HG03469 (cell line): ENCODE results near the gene UNC5A.

ENCODE experiments used
- ATAC-seq: cut with Tn5 transposase; IDR thresholded peaks from one replicate; pipeline ENCODE4 v1.9.1; 2021; ENCODE audit warnings: mild to moderate bottlenecking, moderate library complexity, moderate number of reproducible peaks; ENCODE audit not compliant: unreplicated experiment

UNC5A gene

DNA sequence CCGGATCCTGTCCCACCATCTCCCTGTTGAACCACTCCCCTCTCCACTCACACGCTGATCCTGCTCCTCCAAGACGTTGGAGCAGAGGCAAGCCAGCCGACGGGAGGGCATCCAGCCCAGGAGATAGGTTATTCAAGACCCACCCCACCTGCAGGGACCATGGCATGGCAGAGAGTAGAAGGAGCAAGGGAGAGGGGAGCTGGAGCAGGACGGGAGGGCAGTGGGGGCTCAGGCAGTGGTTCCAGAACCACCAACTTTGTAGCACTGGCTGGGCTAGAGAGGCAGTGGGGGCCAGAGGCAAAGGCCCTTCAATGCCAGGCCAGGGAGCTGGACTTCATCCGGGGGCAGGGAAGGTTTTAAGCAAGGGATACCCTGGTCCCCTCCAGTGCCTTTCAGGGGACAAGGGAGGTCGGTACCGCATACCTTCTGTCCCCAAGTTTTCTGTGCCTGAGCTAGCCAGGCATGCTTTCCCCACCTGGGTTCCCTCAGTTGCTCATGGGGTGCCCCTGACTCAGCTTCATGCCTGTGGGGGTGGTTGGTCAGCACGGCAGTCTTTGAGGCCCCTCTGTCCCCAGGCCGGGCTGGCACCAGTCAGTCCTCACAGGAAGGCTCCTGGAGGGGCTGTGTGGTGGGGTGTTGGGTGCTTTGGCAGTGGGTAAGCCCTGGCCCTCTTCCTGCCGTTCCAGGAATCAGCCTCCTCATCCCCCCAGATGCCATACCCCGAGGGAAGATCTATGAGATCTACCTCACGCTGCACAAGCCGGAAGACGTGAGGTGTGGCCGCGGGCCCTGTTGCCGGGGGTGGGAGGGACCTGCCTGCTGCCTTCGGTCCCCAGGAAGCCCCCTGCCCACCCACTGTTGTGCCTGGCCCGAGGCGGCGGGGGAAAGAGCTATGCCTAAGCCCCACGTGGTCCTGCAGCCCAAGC is 66.4 kb downstream of the UNC5A start:
- no peak for ATAC-seq

DNA sequence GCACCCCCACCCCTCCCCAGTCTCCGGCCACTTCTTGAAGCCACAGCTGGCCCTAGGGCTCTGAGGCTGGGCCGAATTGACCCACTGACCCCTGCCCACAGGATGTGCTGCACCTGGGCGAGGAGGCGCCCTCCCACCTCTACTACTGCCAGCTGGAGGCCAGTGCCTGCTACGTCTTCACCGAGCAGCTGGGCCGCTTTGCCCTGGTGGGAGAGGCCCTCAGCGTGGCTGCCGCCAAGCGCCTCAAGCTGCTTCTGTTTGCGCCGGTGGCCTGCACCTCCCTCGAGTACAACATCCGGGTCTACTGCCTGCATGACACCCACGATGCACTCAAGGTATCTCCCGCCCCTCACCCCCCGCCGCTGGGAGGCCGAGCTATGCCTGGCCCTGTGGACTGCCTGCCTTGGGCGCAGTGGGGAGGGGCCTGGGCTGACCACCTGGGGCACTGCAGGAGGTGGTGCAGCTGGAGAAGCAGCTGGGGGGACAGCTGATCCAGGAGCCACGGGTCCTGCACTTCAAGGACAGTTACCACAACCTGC is 67.5 kb downstream of the UNC5A start:
- no peak for ATAC-seq

DNA sequence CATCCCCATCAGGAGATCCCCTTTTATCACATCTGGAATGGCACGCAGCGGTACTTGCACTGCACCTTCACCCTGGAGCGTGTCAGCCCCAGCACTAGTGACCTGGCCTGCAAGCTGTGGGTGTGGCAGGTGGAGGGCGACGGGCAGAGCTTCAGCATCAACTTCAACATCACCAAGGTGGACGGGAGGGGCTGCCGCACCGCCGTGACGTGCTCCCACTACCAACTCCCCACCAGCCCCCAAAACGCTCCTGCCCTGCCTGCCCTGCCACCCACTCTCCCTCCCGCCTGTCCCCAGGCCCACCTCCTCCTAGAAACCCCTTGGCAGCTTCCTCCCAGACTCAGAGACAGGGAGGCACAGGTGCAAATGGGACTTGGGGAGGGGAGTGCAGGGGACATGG is 68.1 kb downstream of the UNC5A start:
- no peak for ATAC-seq

DNA sequence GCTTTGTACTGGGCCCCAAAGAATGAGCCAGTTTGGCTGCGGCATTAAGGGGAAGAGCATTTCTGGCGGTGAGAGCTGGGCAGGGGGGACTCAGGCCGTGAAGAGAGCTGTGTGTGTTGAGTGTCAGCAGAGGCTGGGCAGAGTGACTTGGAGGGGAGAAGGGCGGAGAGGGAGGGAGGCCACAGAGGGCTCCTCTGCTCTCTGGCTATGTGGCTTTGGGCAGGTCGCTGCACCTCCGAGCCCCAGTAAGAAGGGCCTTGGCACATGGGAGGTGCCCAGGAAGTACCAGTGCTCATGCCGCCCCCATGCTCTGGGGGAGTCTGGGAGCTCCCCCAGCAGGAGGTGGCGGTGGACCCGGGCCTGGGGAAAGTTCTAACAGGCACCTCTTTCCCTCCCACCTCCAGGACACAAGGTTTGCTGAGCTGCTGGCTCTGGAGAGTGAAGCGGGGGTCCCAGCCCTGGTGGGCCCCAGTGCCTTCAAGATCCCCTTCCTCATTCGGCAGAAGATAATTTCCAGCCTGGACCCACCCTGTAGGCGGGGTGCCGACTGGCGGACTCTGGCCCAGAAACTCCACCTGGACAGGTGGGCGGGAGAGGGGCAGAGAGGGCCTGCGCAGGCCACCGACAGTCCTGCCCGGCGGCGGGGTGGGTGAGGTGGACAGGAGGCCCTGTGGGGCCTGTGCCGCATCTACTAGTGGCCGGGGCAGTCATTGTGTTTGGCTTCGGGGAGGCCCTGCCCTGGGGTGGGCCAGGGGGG is 68.7 kb downstream of the UNC5A start:
- ATAC-seq = no peak

DNA sequence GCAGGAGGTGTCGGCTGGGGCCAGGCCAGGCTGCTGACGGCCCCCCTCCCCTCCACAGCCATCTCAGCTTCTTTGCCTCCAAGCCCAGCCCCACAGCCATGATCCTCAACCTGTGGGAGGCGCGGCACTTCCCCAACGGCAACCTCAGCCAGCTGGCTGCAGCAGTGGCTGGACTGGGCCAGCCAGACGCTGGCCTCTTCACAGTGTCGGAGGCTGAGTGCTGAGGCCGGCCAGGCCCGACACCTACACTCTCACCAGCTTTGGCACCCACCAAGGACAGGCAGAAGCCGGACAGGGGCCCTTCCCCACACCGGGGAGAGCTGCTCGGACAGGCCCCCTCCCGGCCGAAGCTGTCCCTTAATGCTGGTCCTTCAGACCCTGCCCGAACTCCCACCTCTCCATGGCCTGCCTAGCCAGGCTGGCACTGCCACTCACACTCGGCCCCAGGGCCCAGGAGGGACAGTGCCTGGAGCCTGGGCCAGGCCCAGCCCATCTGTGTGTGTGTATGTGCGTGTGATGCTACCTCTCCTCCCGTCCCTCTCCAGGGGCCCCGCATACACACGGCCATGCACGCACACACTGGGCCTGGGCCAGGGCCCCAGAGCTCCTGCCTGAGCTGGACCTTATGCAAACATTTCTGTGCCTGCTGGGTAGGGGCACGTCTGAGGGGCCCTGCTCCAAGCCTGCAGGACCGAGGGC is 69.5 kb downstream of the UNC5A start:
- ATAC-seq = no peak

DNA sequence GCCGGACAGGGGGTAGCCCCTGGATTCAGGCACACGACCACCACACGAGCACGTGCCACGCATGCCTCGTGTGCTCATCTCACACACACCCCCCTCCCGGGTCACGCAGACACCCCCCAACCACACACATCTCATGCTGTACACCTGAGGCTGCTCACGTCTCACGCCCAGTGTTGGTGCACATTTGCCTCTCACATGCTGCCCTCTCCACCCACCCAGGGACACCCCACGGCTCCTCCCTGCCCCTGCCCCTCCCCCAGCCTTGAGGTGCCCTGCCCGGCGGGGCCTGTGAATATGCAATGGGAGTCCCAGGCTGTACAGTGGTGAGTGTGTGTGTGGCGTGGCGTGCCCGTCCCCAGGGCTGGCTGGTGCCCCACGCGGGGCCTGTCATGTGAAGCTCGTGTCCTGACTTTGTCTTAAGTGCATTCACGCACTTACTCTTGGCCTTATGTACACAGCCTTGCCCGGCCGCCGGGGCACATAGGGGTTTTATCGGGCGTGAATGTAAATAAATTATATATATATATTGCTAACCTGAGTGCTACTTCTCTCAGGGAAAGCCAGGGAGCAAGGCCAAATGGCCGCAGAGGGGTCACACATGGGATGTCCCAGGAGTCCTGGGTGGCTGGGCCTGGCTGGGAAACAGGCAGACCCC is 70.1 kb downstream of the UNC5A start:
- no peak for ATAC-seq

DNA sequence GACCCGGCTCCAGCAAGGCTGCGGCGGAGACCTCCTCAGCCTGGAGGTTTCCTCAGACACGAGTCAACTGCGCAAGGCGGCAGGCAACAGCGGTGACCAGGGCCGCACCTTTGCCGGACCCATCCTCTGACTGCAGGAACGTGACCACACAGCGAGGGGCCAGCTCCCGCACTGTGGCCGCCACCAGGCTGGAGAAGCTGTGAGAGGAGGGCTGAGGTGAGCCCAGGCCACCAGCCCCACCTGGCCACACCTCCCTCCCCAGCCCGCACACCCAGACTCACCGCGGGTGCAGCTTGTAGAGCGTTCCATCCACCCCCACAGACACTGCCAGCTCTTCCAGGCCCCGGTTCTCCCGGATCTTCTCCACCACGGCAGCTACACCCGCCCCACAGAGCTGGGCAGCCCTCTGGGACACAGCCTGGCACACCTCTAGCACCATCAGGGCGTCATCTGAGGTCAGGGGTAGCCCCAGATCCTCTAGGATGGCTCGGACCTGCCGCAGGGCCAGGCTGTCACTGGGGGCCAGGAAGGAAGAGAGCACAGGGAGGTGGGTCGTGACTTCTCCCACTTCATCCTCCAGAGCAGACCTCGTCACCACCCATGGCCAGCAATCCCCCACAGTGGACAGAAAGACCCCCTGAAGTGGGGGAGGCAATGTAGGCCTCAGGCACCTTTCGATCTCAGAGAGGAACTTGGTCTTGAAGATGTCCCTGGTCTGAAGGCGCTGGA is 70.8 kb downstream of the UNC5A start:
- ATAC-seq = no peak

DNA sequence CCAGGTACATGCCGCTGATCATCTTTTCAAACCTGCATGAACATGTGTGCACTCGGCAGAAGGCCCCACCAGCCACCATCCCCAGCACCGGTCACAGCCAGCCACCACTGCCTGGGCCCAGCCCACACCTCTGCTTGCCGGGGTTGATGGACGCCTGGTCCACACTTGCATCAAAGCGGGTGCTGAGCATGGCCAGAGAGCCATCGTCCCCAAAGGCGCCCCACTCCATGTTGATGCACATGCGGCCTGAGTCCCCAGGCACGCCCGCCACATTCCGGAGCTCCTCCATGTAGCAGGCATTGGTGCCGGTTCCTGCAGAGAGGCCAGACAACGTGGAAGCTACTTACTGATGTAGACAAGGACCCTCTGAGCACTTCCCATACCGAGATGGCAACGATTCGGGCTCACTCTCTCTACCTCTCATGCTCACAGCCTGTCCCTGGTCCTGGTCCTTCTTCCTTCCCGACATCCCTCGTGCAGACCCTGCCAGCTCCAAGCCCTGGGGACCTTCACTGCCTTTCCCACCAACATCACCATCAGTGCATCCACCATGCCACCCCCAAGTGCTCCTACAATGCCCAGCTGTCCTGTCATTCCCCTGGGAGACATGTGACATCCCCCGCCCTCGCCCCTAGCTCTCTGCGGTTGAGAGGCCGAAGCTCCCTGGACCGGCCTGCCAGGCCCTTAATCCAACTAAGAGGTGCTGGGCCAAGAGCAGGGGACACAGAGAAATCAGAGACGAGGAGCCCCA is 71.6 kb downstream of the UNC5A start:
- ATAC-seq = no peak

DNA sequence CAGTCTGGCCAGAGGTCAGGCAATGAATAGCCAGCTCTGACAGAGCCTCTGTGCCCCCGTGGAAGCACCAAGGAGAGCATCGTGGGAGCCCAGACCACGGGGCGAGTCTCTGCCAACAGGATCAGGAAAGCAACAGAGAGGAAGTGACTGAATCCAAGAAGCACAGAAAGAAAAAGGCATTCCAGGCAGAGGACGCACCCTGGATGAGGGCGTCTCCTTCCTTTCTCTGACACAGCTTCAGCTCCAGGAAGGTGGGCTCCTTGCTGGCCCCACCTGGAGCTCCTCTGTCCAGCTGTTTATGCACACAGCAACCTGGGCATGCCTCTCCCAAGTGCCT is 72.2 kb downstream of the UNC5A start:
- no peak for ATAC-seq

DNA sequence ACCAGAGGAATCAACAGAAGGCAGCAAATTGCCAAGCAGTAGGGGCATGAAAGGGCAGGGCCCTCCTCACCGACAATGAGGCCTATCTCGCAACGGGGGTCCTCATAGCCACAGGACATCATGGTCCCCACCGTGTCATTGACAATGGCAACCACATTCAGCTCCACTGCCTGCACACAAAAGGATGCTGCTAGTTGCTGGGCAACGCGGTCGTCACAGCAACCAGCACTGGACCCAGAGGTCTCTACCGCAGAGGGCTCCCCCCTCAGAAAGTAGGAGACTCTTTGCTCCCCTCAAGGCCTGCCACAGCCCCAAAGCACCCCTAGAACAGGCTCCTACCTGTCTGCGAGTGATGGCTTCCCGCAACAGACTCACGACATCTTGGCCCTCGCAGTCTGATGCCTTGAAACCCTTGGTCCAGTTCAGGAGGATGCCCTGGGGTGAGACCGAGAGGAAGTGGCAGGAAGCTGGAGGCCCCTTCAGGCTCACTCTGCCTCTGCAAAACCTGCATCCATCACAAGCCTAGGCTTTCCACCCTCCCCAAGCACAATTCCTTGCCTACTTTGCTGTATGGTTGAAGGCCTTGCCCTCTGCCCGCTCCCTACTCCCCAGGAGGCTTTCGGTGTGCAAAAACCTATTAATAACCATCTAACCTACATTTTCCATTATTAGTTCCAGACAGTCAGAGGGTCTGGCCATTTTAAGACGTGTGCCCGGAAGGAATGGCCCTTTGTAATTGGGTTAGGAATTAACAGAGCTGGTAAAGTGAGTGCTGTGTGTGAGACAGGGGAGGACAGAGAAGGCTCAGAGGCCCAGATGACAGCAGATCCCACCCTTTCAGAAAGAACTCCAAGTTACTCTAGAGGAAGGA is 73.6 kb downstream of the UNC5A start:
- no peak for ATAC-seq

DNA sequence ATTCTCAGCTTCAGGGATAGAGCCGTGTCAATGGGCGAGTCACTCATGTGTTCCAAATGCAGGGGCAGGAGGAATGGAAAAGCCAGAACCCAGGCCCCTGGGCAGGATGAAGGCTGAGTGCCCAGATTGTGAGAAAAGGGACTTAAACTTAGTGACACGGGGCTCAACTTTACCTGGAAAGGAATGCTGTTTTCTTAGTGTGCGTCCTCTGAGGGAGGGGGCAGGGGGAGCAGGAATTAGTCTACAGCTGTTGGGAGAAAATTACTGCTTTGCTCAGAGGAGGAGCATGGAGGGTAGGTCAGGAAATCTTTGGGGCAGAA is 74.2 kb downstream of the UNC5A start:
- no peak for ATAC-seq

DNA sequence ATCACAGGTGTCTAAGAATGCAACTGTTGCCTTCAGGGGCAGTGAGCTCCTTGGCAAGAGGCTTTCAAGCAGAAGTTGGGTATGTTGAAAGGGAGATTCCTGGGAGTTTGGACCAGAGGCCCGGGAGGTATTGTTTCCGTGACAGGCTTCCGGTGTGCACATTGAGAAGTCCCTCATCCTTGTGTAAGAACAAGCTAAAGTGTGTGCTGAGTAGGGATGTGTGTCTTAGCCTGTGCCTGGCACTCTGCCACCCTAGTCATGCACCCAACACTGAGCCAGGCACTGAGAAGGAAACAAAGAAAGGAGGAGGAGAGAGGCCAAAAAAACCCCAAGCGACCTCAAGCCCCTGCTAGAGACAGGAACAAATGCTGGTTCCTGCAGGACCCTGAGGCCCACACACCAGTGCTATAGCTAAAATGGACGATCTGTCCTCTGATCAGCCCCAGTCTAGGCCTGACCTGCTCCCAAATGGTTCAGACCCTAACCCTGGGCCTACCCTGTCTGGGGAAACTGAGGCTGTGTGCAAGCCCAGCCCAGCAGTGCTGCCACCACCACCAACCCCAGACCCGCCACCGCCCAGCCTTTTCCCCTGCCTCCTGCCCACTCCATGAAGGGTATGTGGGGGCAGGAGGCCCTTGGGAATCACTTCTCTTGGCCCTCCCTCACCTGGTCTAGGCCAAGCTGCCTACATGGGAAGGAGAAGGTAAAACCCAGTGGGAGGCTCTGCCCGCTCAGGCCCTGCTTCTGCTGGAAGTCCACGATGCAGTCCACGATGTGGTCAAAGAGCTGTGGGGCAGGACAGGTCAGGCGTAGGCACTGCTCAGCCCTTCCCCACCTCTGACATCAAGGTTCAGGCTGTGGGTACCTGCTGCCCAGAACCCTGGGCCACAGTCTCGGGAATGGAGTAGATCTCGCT is 76.2 kb downstream of the UNC5A start:
- ATAC-seq = no peak

DNA sequence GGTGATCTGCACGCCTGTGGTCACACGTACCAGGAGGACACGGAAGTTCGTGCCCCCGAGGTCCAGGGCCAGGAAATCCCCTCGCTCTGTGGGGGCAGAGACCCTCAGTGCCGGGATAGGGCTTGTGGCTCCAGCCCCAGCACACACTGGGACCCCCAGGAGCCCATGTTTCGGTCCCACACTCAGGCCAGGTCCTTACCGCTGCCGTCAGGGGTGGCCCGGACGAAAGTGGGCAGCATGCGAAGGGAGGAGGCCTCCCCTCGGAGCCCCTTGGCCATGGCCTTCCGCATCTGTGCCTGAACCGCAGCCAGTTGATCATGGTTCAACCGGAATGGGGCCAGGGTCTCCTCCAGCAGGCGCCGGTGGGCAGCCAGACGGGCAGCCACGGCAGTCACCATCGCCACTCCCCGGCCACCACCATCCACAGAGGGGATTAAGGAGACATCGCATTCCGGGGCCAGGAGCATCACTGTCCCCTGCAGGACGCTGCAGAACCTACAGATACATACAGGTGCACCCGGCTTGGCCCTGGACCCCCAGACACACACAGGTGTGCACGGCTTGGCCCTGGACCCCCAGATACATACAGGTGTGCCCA is 77.0 kb downstream of the UNC5A start:
- no peak for ATAC-seq

DNA sequence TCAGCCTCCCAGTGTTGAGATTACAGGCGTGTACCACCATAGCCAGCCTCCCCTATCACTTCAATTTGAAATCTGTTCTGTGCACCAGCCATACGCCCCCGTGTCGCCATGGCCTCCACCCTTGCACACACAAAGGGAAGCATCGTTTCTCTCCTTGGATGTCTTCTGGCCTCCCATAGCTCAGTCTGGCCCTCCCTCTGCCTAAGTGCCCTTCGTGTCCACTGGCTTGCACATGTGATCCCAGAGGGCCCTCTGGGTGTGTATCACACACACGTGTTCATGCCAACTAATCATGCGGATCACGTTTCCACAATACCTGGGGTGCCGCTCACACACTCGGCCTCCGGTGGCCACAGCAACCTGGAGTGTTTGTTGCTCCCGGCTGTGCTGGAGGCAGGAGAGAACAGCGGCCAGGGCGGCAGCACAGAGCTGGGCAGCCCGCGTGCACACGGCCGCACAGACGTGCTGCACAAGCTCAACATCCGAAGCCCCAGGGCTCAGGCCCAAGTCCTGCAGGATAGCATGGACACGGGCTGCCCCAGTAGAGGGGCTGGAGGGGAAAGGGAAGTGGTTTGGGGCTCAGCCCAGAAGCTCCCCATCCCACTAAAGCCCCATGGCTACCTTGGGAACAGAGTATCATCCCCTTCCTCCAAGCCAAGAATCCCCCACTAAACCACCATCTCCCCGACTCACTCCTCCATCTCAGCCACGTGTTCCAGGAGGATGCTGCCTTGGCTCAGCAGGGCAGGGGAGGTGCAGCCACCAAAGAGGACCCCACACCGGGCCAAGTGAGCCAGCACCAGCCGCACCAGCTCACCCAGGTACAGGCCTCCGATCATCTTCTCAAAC is 77.9 kb downstream of the UNC5A start:
- no peak for ATAC-seq

DNA sequence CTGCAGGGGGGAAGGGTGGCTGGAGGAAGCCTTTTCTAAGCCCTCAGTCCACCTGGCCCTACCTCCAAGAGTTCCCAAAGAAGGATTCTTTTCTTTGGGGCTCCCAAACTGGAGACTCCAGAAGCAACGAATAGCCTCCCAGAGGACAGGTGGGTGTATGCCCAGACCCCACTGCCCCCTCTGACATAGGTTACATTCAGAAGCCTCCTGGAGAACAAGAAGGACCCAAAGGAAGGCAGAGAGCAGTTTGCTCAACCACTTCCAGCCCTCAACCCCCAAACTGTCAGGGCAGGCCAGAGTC is 78.5 kb downstream of the UNC5A start:
- no peak for ATAC-seq
